K562 (cell line): ENCODE measurements around the gene PAEP.

ENCODE experiments used
- POLR2A ChIP-seq: fragments of 450-650 bp; conservative IDR thresholded peaks from 2 replicates; pipeline ENCODE4 v1.6.1; 2016
- TAF1 ChIP-seq: IDR thresholded peaks from 2 replicates; pipeline ENCODE4 v1.6.1; 2011; ENCODE audit warnings: mild to moderate bottlenecking, low read length, moderate library complexity; ENCODE audit not compliant: insufficient read depth, control insufficient read depth, severe bottlenecking; ENCODE audit errors: extremely low read depth
- TF ChIP-seq, protein P1 (sequence below), 3 experiments: IDR thresholded peaks in 2 of 3; conservative IDR thresholded peaks in 1 of 3; 2 replicates each; pipeline ENCODE4 v1.5.1; 2011 to 2012; ENCODE audit warnings: low read length in 3 of 3, mild to moderate bottlenecking in 3 of 3, control low read depth in 2 of 3, improper control_type of control experiment in 1 of 3, inconsistent platforms in 1 of 3, low read depth in 1 of 3, mixed read lengths in 1 of 3, moderate library complexity in 1 of 3; ENCODE audit not compliant: insufficient read depth in 2 of 3
- TF ChIP-seq, protein P2 (sequence below): sonication (generic); formaldehyde crosslinking; IDR thresholded peaks from 2 replicates; pipeline ENCODE4 v1.5.0; 2020; ENCODE audit warnings: missing genetic modification reagents

DNA sequence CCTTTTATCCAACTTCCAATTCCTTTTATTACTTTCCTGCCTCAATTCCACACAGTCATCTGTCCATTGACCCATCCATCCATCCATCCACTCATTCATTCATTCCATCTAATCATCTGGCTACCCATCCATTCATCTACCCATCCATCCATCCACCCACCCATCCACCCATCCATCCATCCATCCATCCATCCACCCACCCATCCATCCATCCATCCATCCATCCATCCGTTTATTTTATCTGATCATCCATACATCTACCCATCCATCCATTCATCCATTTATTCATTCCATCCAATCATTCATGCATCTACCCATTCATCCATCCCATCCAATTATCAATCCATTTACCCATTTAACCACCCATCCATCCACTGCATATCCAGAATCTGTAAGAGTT is 11.6 kb downstream of the PAEP start:
- no peak for TF ChIP-seq POLR2A
- TF ChIP-seq, protein P1, sequence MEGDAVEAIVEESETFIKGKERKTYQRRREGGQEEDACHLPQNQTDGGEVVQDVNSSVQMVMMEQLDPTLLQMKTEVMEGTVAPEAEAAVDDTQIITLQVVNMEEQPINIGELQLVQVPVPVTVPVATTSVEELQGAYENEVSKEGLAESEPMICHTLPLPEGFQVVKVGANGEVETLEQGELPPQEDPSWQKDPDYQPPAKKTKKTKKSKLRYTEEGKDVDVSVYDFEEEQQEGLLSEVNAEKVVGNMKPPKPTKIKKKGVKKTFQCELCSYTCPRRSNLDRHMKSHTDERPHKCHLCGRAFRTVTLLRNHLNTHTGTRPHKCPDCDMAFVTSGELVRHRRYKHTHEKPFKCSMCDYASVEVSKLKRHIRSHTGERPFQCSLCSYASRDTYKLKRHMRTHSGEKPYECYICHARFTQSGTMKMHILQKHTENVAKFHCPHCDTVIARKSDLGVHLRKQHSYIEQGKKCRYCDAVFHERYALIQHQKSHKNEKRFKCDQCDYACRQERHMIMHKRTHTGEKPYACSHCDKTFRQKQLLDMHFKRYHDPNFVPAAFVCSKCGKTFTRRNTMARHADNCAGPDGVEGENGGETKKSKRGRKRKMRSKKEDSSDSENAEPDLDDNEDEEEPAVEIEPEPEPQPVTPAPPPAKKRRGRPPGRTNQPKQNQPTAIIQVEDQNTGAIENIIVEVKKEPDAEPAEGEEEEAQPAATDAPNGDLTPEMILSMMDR (IDR thresholded peaks at IDR 0.05 in 2 of 3, conservative IDR thresholded peaks at IDR 0.05 in 1 of 3; ENCODE audit: insufficient read depth in 2 of 3, low read depth in 1 of 3, low read length in 3 of 3): no peak
- no peak for TF ChIP-seq TAF1
- TF ChIP-seq, protein P2, sequence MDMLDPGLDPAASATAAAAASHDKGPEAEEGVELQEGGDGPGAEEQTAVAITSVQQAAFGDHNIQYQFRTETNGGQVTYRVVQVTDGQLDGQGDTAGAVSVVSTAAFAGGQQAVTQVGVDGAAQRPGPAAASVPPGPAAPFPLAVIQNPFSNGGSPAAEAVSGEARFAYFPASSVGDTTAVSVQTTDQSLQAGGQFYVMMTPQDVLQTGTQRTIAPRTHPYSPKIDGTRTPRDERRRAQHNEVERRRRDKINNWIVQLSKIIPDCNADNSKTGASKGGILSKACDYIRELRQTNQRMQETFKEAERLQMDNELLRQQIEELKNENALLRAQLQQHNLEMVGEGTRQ (CRISPR knock-in tag): no peak
